Measurements from ENCODE around the gene PPP4R4. TPM values are rescaled to one million over a fixed set of nuclear protein-coding genes. Genes with fewer than 3 reads are reported as not detected.

The PPP4R4 gene
- total and polyA plus RNA-seq, 10 donors, result 0.05 to 0.94 (median 0.13) TPM; not detected in 3

- Histone ChIP-seq H3K36me3 (no peaks in the 10 kb centered on the region), H3K9me3 (no peaks in the 10 kb centered on the region), H3K4me1 (peaks cover 0 to 7% (median 0%) of the 10 kb centered on the region in 6 donors), H3K27ac (no peak overlapping the region), H3K27me3 (replicated peaks in 1 of 7) (peaks cover 0 to under 1% (median 0%) of the 10 kb centered on the region in 7 donors), H3K4me3 (no peak overlapping the region)
- no peak for TF ChIP-seq CTCF (IDR thresholded peaks at IDR 0.05 in 8 of 11, conservative IDR thresholded peaks at IDR 0.05 in 3 of 11)
- intact Hi-C loops (cut with DNase I; ENCODE audit: low total_unique reads), result no loop called here
- WGBS, 5 donors, result 66 to 82% (median 71%) methylated on average over 3 of the region's 3 CpGs
- DNase-seq, result no peak
Measured at GRCh38 chr14:94142247-94142646, 31.9 kb upstream of the PPP4R4 start.

- Histone ChIP-seq H3K27me3 (replicated peaks in 1 of 7) (no peaks in the 10 kb centered on the region), H3K9me3 (no peaks in the 10 kb centered on the region), H3K4me1 (peaks cover 0 to 7% (median 0%) of the 10 kb centered on the region in 6 donors), H3K36me3 (no peaks in the 10 kb centered on the region), H3K27ac (no peak overlapping the region), H3K4me3 (no peak overlapping the region)
- DNase-seq, result no peak
- no peak for TF ChIP-seq CTCF (IDR thresholded peaks at IDR 0.05 in 8 of 11, conservative IDR thresholded peaks at IDR 0.05 in 3 of 11)
- TF ChIP-seq POLR2A (IDR thresholded peaks at IDR 0.05), result no peak
- no peak for TF ChIP-seq POLR2AphosphoS5 (IDR thresholded peaks at IDR 0.05)
- intact Hi-C loops (cut with DNase I; ENCODE audit: low total_unique reads), result no loop called here
- WGBS, 5 donors, result 80 to 90% (median 82%) methylated on average over 1 of the region's 1 CpG
Measured at GRCh38 chr14:94142836-94143235, 31.3 kb upstream of the PPP4R4 start.

- 58 to 90% (median 84%) methylated on average over 3 of the region's 3 CpGs for WGBS, 5 donors
- H3K36me3 ChIP-seq, result no peaks in the 10 kb centered on the region
- H3K27ac ChIP-seq, result no peak overlapping the region
- no peak overlapping the region for H3K4me3 ChIP-seq
- peak in 1 of 11 experiments; percentile 20 for TF ChIP-seq CTCF (IDR thresholded peaks at IDR 0.05 in 8 of 11, conservative IDR thresholded peaks at IDR 0.05 in 3 of 11)
- no peak for TF ChIP-seq POLR2A (IDR thresholded peaks at IDR 0.05)
- H3K4me1 ChIP-seq, result peaks cover 0 to 7% (median 0%) of the 10 kb centered on the region in 6 donors
- no peaks in the 10 kb centered on the region for H3K9me3 ChIP-seq
- H3K27me3 ChIP-seq (replicated peaks in 1 of 7), result no peaks in the 10 kb centered on the region
- intact Hi-C loops (cut with DNase I; ENCODE audit: low total_unique reads), result no loop called here
- no peak for DNase-seq
Measured at GRCh38 chr14:94143239-94143638, 30.9 kb upstream of the PPP4R4 start.

- 90 to 94% (median 93%) methylated on average over 4 of the region's 4 CpGs for WGBS, 5 donors
Measured at GRCh38 chr14:94143711-94144110, 30.4 kb upstream of the PPP4R4 start.

GRCh38 chr14:94144765-94145164 lies 29.4 kb upstream of the PPP4R4 start:
- DNase-seq, result no peak
- intact Hi-C loops (cut with DNase I; ENCODE audit: low total_unique reads), result no loop called here
- 67 to 89% (median 80%) methylated on average over 1 of the region's 1 CpG for WGBS, 5 donors

More at GRCh38 chr14:94143711-94144110, 30.4 kb upstream of the PPP4R4 start:
- H3K36me3 ChIP-seq, result no peaks in the 10 kb centered on the region
- H3K4me3 ChIP-seq, result no peak overlapping the region
- H3K27ac ChIP-seq, result no peak overlapping the region
- no peak for DNase-seq
- intact Hi-C loops (cut with DNase I; ENCODE audit: low total_unique reads), result no loop called here
- no peak for TF ChIP-seq POLR2A (IDR thresholded peaks at IDR 0.05)
- H3K9me3 ChIP-seq, result no peaks in the 10 kb centered on the region
- no peaks in the 10 kb centered on the region for H3K27me3 ChIP-seq (replicated peaks in 1 of 7)
- H3K4me1 ChIP-seq, result peaks cover 0 to 7% (median 0%) of the 10 kb centered on the region in 6 donors

More at GRCh38 chr14:94144765-94145164, 29.4 kb upstream of the PPP4R4 start:
- H3K27me3 ChIP-seq (replicated peaks in 1 of 7), result no peaks in the 10 kb centered on the region
- no peaks in the 10 kb centered on the region for H3K9me3 ChIP-seq
- no peak for TF ChIP-seq CTCF (IDR thresholded peaks at IDR 0.05 in 8 of 11, conservative IDR thresholded peaks at IDR 0.05 in 3 of 11)
- no peak for TF ChIP-seq POLR2AphosphoS5 (IDR thresholded peaks at IDR 0.05)
- TF ChIP-seq POLR2A (IDR thresholded peaks at IDR 0.05), result no peak
- H3K36me3 ChIP-seq, result no peaks in the 10 kb centered on the region
- H3K27ac ChIP-seq, result no peak overlapping the region
- peaks cover 0 to 7% (median 0%) of the 10 kb centered on the region in 6 donors for H3K4me1 ChIP-seq
- no peak overlapping the region for H3K4me3 ChIP-seq

All from spleen (tissue), 11 donors.